NCI-H128 (cell line): Measurements from ENCODE around the gene SKIC8.

ENCODE experiments used
- DNase-seq: peaks from one replicate; lab custom pipeline; 2025; ENCODE audit not compliant: unreplicated experiment; lab: John Stamatoyannopoulos, UW

Gene SKIC8

DNA sequence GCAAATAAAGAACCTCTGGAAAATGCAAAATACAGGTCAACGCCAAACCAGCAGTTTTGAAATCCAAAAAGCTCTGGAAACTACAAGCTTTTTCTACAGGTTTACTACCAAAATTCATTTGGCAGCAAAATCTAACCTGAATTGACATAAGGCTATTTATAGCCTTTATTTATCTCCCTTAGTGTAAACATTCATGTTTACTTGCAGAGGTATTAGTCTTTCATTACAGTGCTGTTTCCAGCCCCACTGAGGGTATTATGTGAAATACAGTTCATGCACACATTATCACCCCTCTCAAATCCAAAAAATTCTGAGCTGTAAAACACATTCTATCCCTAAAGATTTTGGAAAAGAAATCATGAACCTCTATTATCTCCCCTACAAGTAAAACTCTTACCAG is 7.2 kb downstream of the SKIC8 start:
- no peak for DNase-seq

DNA sequence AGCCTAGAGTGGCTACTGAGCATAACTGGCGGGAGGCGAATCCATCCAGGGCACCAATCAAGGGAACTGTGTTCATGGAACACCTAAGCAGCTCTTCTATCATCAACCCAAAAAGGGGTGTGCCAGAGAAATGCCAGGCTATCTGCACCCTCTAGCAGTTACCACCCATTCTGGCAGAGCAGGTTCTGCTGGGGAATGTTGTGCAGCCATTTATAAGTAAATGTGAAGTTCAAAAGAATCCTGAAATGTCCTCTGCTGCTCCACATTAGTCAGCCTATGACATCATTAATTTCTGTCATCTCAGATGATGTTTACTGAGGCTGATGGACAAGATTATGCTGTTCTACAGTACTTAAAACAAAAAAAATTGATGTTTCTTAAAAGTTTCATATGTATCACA is 7.7 kb downstream of the SKIC8 start:
- no peak for DNase-seq

- DNase-seq: no peak
Measured at GRCh38 chr15:78291052-78291451, 8.4 kb downstream of the SKIC8 start.

DNA sequence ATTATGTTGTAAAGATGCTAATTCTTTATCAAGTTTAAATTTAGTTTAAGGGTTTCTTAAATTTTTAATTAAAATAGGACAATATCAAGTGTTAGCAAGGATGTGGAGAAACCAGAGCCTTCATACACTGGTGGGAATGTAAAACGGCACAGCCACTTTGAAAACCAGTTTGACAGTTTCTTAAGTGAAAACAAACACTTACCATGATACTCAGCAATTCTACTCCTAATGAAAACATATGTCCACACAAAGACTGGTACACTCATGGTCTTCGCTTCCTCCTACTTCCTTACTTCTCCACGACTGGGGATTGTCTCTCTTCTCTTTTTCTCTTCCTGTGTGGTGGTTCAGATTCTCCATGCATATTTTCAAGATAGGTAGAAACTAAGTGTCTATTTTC is 9.2 kb downstream of the SKIC8 start:
- no peak for DNase-seq

DNA sequence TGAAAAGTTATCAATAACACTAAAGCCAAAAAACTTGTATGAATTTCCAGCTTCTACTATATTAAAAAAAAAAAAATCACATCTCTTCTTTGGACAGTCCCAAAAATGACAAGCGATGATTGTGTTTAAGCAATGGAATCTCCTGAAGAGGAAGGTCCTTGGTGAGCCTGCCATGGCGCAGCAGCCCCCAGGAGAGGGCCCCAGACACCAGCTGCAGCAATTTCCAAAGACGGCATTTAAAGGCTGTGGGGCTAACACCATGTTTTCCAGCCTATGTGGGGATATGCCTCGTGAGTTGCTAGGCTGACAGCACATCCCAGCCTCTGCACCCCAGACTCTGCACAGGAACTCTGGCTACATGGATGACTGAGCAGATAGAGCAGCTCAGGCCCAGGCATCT is 14.7 kb downstream of the SKIC8 start:
- DNase-seq: no peak

DNA sequence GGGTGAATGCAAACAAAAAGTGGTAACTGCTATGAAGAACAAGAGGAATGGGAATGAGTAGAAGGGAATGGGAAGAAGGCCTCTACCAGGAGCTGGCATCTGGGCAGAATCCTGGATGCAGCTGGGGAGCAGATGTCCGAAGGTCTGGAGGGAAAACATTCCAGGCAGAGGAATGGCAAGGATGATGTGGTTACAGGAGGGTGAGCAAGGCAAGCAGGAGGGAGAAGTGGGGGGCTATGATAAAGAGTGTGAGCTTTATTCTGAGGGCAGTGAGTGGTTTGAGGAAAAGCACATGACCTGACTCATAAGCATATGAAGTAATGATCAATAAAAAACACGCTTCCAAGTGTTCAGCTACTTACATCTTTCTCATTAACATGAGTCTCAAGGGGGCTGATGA is 17.1 kb downstream of the SKIC8 start:
- no peak for DNase-seq

- no peak for DNase-seq
Measured at GRCh38 chr15:78280319-78281072, 18.9 kb downstream of the SKIC8 start.

DNA sequence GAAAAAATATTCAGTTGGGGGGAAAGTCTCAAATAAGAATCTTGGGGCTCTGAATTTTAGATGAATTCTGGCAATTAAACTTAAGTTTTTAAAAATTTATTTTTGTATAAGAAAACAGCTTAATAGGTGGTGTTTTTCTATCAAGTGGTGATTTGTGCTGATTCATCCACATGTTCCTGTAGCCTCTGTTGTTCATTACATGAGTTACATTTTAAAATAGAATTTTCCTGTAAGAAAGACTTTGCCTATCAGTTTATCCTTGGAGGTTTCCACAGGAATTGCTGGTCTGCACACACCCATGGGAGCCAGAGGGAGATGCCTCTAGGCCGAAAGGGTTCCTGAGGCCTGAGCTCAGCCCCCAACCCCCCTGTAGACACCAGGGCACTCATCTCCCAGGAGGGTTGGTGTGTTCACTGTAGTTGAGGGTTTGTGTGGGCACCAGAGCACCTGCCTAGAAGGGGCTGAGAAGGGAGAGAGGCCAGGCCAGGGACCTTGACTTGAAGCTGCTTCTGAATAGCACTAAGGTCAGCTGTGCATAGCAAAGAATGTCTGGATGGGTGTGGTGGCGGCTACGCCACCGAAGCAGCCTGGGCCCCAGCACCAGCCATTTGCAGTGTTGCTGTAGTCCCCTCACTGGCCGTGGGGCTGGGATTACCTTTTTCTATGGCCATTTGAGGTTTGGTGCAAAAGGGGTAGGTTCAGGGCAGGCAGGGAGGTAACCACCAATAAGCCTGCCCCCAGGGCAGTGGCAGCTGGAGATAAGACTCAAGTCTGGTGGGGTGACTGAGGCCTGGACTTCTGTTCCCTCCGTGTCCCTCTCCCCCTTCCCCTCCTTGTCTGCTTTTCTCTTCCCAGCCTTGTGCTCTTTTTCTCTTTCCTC is 23.1 kb downstream of the SKIC8 start:
- DNase-seq: no peak

DNA sequence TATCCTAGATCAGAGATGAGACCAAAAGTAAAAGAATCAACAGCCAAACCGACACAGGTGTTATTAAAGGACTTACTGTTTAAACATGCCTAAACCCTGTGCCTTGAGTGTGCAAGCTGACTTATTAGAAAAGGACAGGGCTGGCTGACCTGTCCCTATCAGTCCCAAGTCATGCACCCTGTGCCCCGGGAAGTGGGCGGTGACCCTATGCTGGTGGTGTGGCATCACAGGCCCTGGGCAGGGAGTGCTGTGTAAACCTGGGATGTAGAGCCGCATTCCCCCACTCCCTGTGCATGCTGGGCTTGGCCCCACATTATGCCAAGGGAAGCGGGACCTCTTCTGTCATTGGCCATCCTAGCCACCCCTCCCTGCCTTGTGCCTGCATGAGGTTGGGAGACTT is 24.4 kb downstream of the SKIC8 start:
- DNase-seq: no peak

GRCh38 chr15:78272776-78273175 is 26.6 kb downstream of the SKIC8 start:
- DNase-seq: no peak

DNA sequence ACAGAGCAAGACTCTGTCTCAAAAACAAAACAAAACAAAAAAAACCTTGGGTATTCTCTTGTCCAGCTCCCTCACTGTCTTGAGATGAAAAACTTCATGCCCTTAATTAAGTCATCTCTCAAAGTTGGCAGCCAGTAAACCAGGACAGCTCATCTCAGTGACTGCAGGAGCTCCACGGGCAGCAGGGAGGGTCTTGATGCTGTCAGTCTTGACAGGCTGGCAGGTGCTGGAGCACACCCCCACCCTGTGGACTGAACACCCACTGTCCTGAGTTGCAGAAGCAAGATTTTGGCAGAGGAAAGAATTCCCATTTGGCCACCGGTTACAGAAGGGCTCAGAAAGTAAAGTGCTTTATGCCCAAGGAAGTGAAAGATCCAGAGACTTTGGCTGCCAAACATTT is 27.1 kb downstream of the SKIC8 start:
- no peak for DNase-seq

DNA sequence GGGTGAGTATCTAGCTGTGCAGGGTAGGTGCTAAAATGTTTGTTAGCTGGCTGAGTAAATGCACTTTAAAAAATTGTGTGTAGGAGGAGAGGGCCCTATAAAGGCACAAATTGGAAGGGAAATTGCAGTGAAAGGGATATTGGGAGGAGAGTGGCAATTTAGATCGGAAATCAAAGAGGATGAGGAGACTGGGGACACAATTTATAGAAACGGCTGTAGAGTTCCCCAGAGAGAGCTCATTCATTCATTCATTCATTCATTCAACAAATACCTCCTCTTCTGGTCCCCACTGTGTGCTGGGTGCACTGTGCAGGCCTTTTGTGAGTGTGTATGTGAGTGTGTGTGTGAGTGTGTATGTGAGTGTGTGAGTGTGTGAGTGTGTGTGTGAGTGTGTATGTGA is 32.6 kb downstream of the SKIC8 start:
- DNase-seq: no peak

DNA sequence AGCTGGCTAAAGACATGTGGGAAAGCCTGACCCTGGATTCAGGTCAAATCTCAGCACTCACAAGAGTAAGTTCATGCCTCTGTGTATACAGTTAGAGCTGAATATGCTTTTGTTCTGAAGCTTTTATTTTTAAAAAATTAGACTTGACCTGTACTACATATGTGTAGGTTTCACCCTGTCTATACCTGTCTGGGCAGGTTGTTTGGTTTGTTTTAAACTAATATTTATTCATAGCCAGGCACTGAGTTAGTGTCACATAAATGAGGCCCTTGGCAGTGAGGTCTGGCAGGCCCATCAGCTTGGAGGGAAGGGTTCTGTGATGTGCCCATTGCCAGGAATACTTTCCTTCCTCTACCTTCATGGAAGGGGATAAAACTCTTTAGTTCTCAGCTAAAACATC is 33.2 kb downstream of the SKIC8 start:
- DNase-seq: no peak

- DNase-seq: no peak
Measured at GRCh38 chr15:78265752-78266224, 33.6 kb downstream of the SKIC8 start.

- DNase-seq: no peak
Measured at GRCh38 chr15:78265137-78265460, 34.3 kb downstream of the SKIC8 start.

- DNase-seq: no peak
Measured at GRCh38 chr15:78264304-78265136, 34.9 kb downstream of the SKIC8 start, which contains the start of gene DNAJA4. Gene DNAJA4 (plus strand): TSS chr15:78264562. CDS start chr15:78264764, 202 bp downstream.

DNA sequence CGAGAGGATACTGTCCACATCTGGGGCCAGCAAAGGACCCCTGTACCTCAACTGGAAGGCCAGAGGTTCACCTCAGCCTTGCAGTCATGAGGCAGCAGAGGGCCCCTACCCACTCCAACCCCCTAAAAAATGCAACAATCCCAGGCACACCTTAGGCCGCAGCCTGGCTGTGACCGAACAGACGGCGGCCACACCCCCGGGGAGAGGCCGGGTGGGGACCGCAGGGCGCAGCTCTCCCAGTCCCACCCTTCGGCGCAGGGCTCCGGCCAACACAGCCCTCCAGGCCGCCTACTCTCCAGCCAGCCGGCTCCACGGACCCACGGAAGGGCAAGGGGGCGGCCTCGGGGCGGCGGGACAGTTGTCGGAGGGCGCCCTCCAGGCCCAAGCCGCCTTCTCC is 35.5 kb downstream of the SKIC8 start:
- DNase-seq: no peak

GRCh38 chr15:78263351-78263781 is 36.0 kb downstream of the SKIC8 start:
- no peak for DNase-seq

DNA sequence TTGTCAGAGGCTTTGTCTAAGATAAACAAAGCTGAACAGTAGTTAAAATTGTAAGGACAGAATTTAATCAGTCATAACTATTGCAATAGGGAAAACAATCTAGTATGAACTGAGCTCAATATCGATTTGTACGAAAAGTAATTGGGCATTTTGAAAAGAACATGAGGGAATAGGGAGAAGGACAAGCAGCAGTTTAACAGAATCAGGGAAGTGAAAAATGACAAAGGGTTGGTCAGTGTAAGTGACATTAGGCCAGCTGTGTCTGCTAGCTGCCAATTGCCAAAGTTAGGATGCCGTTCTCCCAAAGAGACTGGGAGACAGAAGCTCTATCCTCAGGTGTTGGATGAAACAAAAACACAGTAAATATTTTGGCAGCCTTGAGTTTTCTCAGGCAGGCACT is 38.3 kb downstream of the SKIC8 start:
- no peak for DNase-seq

- DNase-seq: no peak
Measured at GRCh38 chr15:78260489-78260888, 38.9 kb downstream of the SKIC8 start.

- no peak for DNase-seq
Measured at GRCh38 chr15:78259232-78259631, 40.2 kb downstream of the SKIC8 start.
